ENCODE data around the gene SARNP.

SARNP gene

GRCh38 chr12:55722948-55723347 lies 94.6 kb downstream of the SARNP start:
- TF ChIP-seq CTCF (IDR thresholded peaks at IDR 0.05; ENCODE audit: low read length, missing control alignments): no peak
- no peak for DNase-seq (ENCODE audit: low read depth)
- H3K4me3 ChIP-seq (replicated peaks; ENCODE audit: low read depth, low read length): no peak overlapping the region

- TF ChIP-seq CTCF (IDR thresholded peaks at IDR 0.05; ENCODE audit: low read length, missing control alignments): no peak
- DNase-seq (ENCODE audit: low read depth): no peak
- no peak overlapping the region for H3K4me3 ChIP-seq (replicated peaks; ENCODE audit: low read depth, low read length)
Measured at GRCh38 chr12:55721601-55722213, 95.8 kb downstream of the SARNP start.

GRCh38 chr12:55720894-55721444 lies 96.6 kb downstream of the SARNP start:
- peak; percentile 90 for DNase-seq (ENCODE audit: low read depth)
- H3K4me3 ChIP-seq (replicated peaks; ENCODE audit: low read depth, low read length): no peak overlapping the region
- peak; percentile 62 for TF ChIP-seq CTCF (IDR thresholded peaks at IDR 0.05; ENCODE audit: low read length, missing control alignments)

GRCh38 chr12:55720071-55720564 lies 97.4 kb downstream of the SARNP start, which contains the start of gene RDH5:
Gene RDH5 (plus strand): TSS chr12:55720393. CDS start chr12:55721185, 792 bp downstream.
- H3K4me3 ChIP-seq (replicated peaks; ENCODE audit: low read depth, low read length): no peak within 1 kb of the TSS
- peak; percentile 83 for DNase-seq (ENCODE audit: low read depth)
- no peak for TF ChIP-seq CTCF (IDR thresholded peaks at IDR 0.05; ENCODE audit: low read length, missing control alignments)

- no peak for DNase-seq (ENCODE audit: low read depth)
- TF ChIP-seq CTCF (IDR thresholded peaks at IDR 0.05; ENCODE audit: low read length, missing control alignments): no peak
- H3K4me3 ChIP-seq (replicated peaks; ENCODE audit: low read depth, low read length): no peak overlapping the region
Measured at GRCh38 chr12:55719371-55719770, 98.2 kb downstream of the SARNP start.

GRCh38 chr12:55718624-55719275 lies 98.8 kb downstream of the SARNP start:
- no peak for TF ChIP-seq CTCF (IDR thresholded peaks at IDR 0.05; ENCODE audit: low read length, missing control alignments)
- no peak overlapping the region for H3K4me3 ChIP-seq (replicated peaks; ENCODE audit: low read depth, low read length)
- DNase-seq (ENCODE audit: low read depth): no peak

All from fibroblast of pulmonary artery (primary cell).